IPS DF 4.7 (cell line): ENCODE results near the gene L3MBTL3.
"Not testable (repeated sequence)": the region's sequence is repeated elsewhere in the genome, so short reads cannot be mapped to it uniquely, and the experiment has no call there.

Experiments used
- DNase-seq: peaks from one replicate; pipeline ENCODE4 v3.0.0-alpha.2; 2013; ENCODE audit warnings: low spot score; ENCODE audit errors: extremely low read depth

The L3MBTL3 gene

GRCh38 chr6:130136798-130137197, 118.4 kb downstream of the L3MBTL3 start:
- DNase-seq, result no peak

- DNase-seq, result no peak
Measured at GRCh38 chr6:130138116-130138908, 119.9 kb downstream of the L3MBTL3 start.

- no peak for DNase-seq
Measured at GRCh38 chr6:130138909-130139242, 120.5 kb downstream of the L3MBTL3 start.

- no peak for DNase-seq
Measured at GRCh38 chr6:130140084-130140483, 121.7 kb downstream of the L3MBTL3 start.

GRCh38 chr6:130143709-130144108, 125.3 kb downstream of the L3MBTL3 start:
- no peak for DNase-seq

GRCh38 chr6:130147111-130147510, 128.7 kb downstream of the L3MBTL3 start:
- no peak for DNase-seq

- DNase-seq, result no peak
Measured at GRCh38 chr6:130148181-130148580, 129.8 kb downstream of the L3MBTL3 start.

- not testable (repeated sequence) for DNase-seq
Measured at GRCh38 chr6:130149016-130149415, 130.6 kb downstream of the L3MBTL3 start.

GRCh38 chr6:130150906-130151305, 132.5 kb downstream of the L3MBTL3 start:
- no peak for DNase-seq

GRCh38 chr6:130152908-130153510, 134.6 kb downstream of the L3MBTL3 start:
- DNase-seq, result no peak

- DNase-seq, result no peak
Measured at GRCh38 chr6:130156908-130157307, 138.5 kb downstream of the L3MBTL3 start.

- no peak for DNase-seq
Measured at GRCh38 chr6:130158056-130158455, 139.7 kb downstream of the L3MBTL3 start.

GRCh38 chr6:130158548-130158947, 140.2 kb downstream of the L3MBTL3 start:
- no peak for DNase-seq

GRCh38 chr6:130159956-130160355, 141.6 kb downstream of the L3MBTL3 start:
- no peak for DNase-seq

GRCh38 chr6:130161683-130162404, 143.5 kb downstream of the L3MBTL3 start:
- DNase-seq, result no peak

- DNase-seq, result no peak
Measured at GRCh38 chr6:130162421-130162820, 144.0 kb downstream of the L3MBTL3 start.

- no peak for DNase-seq
Measured at GRCh38 chr6:130163266-130163665, 144.9 kb downstream of the L3MBTL3 start.

- DNase-seq, result no peak
Measured at GRCh38 chr6:130164251-130164650, 145.9 kb downstream of the L3MBTL3 start.

GRCh38 chr6:130167655-130168054, 149.3 kb downstream of the L3MBTL3 start:
- DNase-seq, result no peak

- not testable (repeated sequence) for DNase-seq
Measured at GRCh38 chr6:130170160-130170559, 151.8 kb downstream of the L3MBTL3 start.

GRCh38 chr6:130173377-130174004, 155.1 kb downstream of the L3MBTL3 start:
- DNase-seq, result not testable (repeated sequence)

- DNase-seq, result no peak
Measured at GRCh38 chr6:130176378-130176777, 158.0 kb downstream of the L3MBTL3 start.
